A549 (cell line): ENCODE results near the gene SH3RF3. TPM values are rescaled to one million over a fixed set of nuclear protein-coding genes. Genes with fewer than 3 reads are reported as not detected.

Experiments
- ATAC-seq, 2 experiments: fragments of 200-7000 bp in 1 of 2; fragments of >200 bp in 1 of 2; cut with Nextera tagmentation in 1 of 2; cut with Tn5 transposase in 1 of 2; 3 replicates each; pipeline versions ENCODE4 v1.8.0 to v1.9.1; 2018 to 2020; ENCODE audit warnings: mild to moderate bottlenecking in 1 of 2, moderate library complexity in 1 of 2
- CTCF ChIA-PET: fragments of 300-600 bp; sonication (Branson Sonifier 250); formaldehyde crosslinking; extraction: SDS; loops from one replicate; lab custom pipeline; 2021; ENCODE audit warnings: antibody characterized with exemption, inconsistent platforms; lab: Yijun Ruan, JAX
- POLR2A ChIA-PET: fragments of 350-600 bp; formaldehyde crosslinking; extraction: SDS; loops from one replicate; lab custom pipeline; 2021; ENCODE audit warnings: antibody characterized with exemption, inconsistent platforms; lab: Yijun Ruan, JAX
- DNase-seq, 2 experiments: peaks; one replicate each; pipeline versions ENCODE4 v3.0.0 to v3.0.0-alpha.2; 2011 to 2016; ENCODE audit warnings: low read depth in 1 of 2, low spot score in 1 of 2
- FAIRE-seq: peaks from 2 replicates; lab custom pipeline; 2011; peaks lifted over from hg19 to GRCh38; lab: Jason Lieb, UNC
- H3K27ac ChIP-seq, 2 experiments: fragments of >200 bp; sonication (Bioruptor Twin); formaldehyde crosslinking; 3 replicates each; pipeline ENCODE4 v1.5.1; 2016 to 2017
- H3K4me1 ChIP-seq: fragments of >200 bp; sonication (Bioruptor Twin); formaldehyde crosslinking; 3 replicates; pipeline ENCODE4 v1.6.1; 2016
- H3K4me2 ChIP-seq: fragments of >200 bp; sonication (Bioruptor Twin); formaldehyde crosslinking; 3 replicates; pipeline ENCODE4 v1.6.1; 2016
- H3K4me3 ChIP-seq: fragments of >200 bp; sonication (Bioruptor Twin); formaldehyde crosslinking; 3 replicates; pipeline ENCODE4 v1.5.1; 2016
- H3K9me3 ChIP-seq: fragments of >200 bp; sonication (Bioruptor Twin); formaldehyde crosslinking; 3 replicates; pipeline ENCODE4 v1.6.1; 2016
- CHD4 ChIP-seq: fragments of 200-600 bp; sonication (generic); IDR thresholded peaks from 2 replicates; pipeline ENCODE4 v1.6.1; 2016; ENCODE audit warnings: antibody characterized with exemption, mild to moderate bottlenecking, borderline replicate concordance
- CTCF ChIP-seq: fragments of >200 bp; sonication (Bioruptor Twin); formaldehyde crosslinking; IDR thresholded peaks from 3 replicates; pipeline ENCODE4 v1.5.1; 2016
- E2F6 ChIP-seq: IDR thresholded peaks from 2 replicates; pipeline ENCODE4 v1.6.1; 2012; ENCODE audit warnings: low read depth, borderline replicate concordance
- EHMT2 ChIP-seq: fragments of 200-600 bp; sonication (generic); IDR thresholded peaks from 2 replicates; pipeline ENCODE4 v1.6.1; 2016; ENCODE audit warnings: antibody characterized with exemption, low read depth, mild to moderate bottlenecking, moderate library complexity
- FOSB ChIP-seq: fragments of 250-450 bp; sonication (Bioruptor Pico); IDR thresholded peaks from 2 replicates; pipeline ENCODE4 v1.5.0; 2020; ENCODE audit warnings: mild to moderate bottlenecking, moderate library complexity
- FOXS1 ChIP-seq: fragments of 250-450 bp; sonication (Bioruptor Pico); IDR thresholded peaks from 2 replicates; pipeline ENCODE4 v1.5.0; 2020; ENCODE audit warnings: mild to moderate bottlenecking, moderate library complexity
- HEYL ChIP-seq: fragments of 250-450 bp; sonication (Bioruptor Pico); IDR thresholded peaks from 2 replicates; pipeline ENCODE4 v1.8.0; 2021; ENCODE audit warnings: mild to moderate bottlenecking, moderate library complexity
- HOXB5 ChIP-seq: fragments of 250-450 bp; sonication (Bioruptor Pico); IDR thresholded peaks from 2 replicates; pipeline ENCODE4 v1.5.0; 2020; ENCODE audit warnings: mild to moderate bottlenecking, moderate library complexity
- KDM1A ChIP-seq: fragments of 200-600 bp; sonication (generic); IDR thresholded peaks from 2 replicates; pipeline ENCODE4 v1.6.1; 2016; ENCODE audit warnings: low read depth, mild to moderate bottlenecking
- MAX ChIP-seq: IDR thresholded peaks from 2 replicates; pipeline ENCODE4 v1.6.1; 2012
- MAZ ChIP-seq: fragments of 150-350 bp; IDR thresholded peaks from 2 replicates; pipeline ENCODE4 v1.6.1; 2014; ENCODE audit warnings: antibody characterized with exemption, low read depth, low read length, borderline replicate concordance
- MYC ChIP-seq: IDR thresholded peaks from 2 replicates; pipeline ENCODE4 v1.6.1; 2012; ENCODE audit warnings: mild to moderate bottlenecking, inconsistent platforms, low read length, improper control_type of control experiment, borderline replicate concordance
- NPAS2 ChIP-seq: fragments of 250-450 bp; sonication (Bioruptor Pico); IDR thresholded peaks from 2 replicates; pipeline ENCODE4 v1.8.0; 2022; ENCODE audit warnings: mild to moderate bottlenecking, moderate library complexity, borderline replicate concordance
- NR3C1 ChIP-seq: fragments of >200 bp; sonication (Bioruptor Twin); formaldehyde crosslinking; IDR thresholded peaks from 3 replicates; pipeline ENCODE4 v1.6.1; 2017
- RAD21 ChIP-seq, 2 experiments: fragments of >200 bp in 1 of 2; sonication (Bioruptor Twin) in 1 of 2; formaldehyde crosslinking in 1 of 2; IDR thresholded peaks in 1 of 2; conservative IDR thresholded peaks in 1 of 2; 2 replicates in 1 of 2; 3 replicates in 1 of 2; pipeline ENCODE4 v1.6.1; 2012 to 2018; ENCODE audit warnings: inconsistent platforms in 1 of 2
- RCOR1 ChIP-seq: fragments of 150-350 bp; IDR thresholded peaks from 2 replicates; pipeline ENCODE4 v1.6.1; 2014; ENCODE audit warnings: antibody characterized with exemption, low read length, low read depth
- RNF2 ChIP-seq: fragments of 200-600 bp; sonication (generic); IDR thresholded peaks from 2 replicates; pipeline ENCODE4 v1.6.1; 2016; ENCODE audit warnings: low read depth, mild to moderate bottlenecking, antibody characterized with exemption, moderate library complexity, borderline replicate concordance
- TP53 ChIP-seq: fragments of 250-450 bp; sonication (Bioruptor Pico); IDR thresholded peaks from 2 replicates; pipeline ENCODE4 v1.5.0; 2021; ENCODE audit warnings: mild to moderate bottlenecking, moderate library complexity
- ZNF302 ChIP-seq: fragments of 250-450 bp; sonication (Bioruptor Pico); IDR thresholded peaks from 2 replicates; pipeline ENCODE4 v1.9.0; 2021; ENCODE audit warnings: inconsistent platforms, mild to moderate bottlenecking, moderate library complexity
- WGBS: methylation state at CpG from one replicate; pipeline ENCODE4 v1.1.6; 2017; ENCODE audit errors: missing lambda C conversion rate; 5-methylcytosine and 5-hydroxymethylcytosine counted together
- polyA plus RNA-seq, 4 experiments: library from polyadenylated mRNA; depleted of rRNA in 3 of 4; stranded (reverse); fragments of >200 nt; fragmentation: RNase III in 1 of 4; extraction: RNeasy Plus Mini Kit Qiagen cat#74134 plus additional on column Dnase treatment in 1 of 4; gene quantifications; 2 replicates in 3 of 4; 3 replicates in 1 of 4; pipeline ENCODE4 v1.2.3, GENCODE V29; 2011 to 2017
- TF ChIP-seq, protein P1 (sequence below): fragments of 250-450 bp; sonication (Bioruptor Pico); IDR thresholded peaks from 2 replicates; pipeline ENCODE4 v1.5.0; 2020; ENCODE audit warnings: low read depth, mild to moderate bottlenecking, moderate library complexity
- TF ChIP-seq, protein P2 (sequence below): fragments of 200-600 bp; sonication (generic); IDR thresholded peaks from 2 replicates; pipeline ENCODE4 v1.6.1; 2016; ENCODE audit warnings: antibody characterized with exemption, mild to moderate bottlenecking, moderate library complexity

Gene SH3RF3
- polyA plus RNA-seq, 2 of the 4 experiments (the other 2 are of a cell fraction) = 0.04 to 0.21 TPM

GRCh38 chr2:109275120-109276012, 146.4 kb downstream of the SH3RF3 start:
- H3K4me3 ChIP-seq = no peak overlapping the region
- no peaks in the 10 kb centered on the region for H3K4me1 ChIP-seq
- H3K27ac ChIP-seq = no peak overlapping the region
- H3K9me3 ChIP-seq = no peaks in the 10 kb centered on the region
- ATAC-seq (no peak), FAIRE-seq (no peak), DNase-seq (no peak)
- CTCF ChIA-PET = interaction anchor here (0.8 to 1.2 kb wide), 2 partner anchors 11 to 36 kb away, joined by 3 to 5 read pairs; no protein-coding TSS in a partner anchor
- TF ChIP-seq RNF2 = no peak
- no peak for TF ChIP-seq HOXB5
- 78% methylated on average over 26 of the region's 26 CpGs for WGBS
- POLR2A ChIA-PET = no interaction called here
- H3K4me2 ChIP-seq = no peak overlapping the region

- DNase-seq (no peak), FAIRE-seq (no peak), ATAC-seq (no peak)
- Histone ChIP-seq H3K4me3 (no peak overlapping the region), H3K4me2 (no peak overlapping the region), H3K27ac (no peak overlapping the region), H3K9me3 (no peaks in the 10 kb centered on the region), H3K4me1 (no peaks in the 10 kb centered on the region)
- POLR2A ChIA-PET = no interaction called here
- no peak for TF ChIP-seq E2F6
- TF ChIP-seq MAZ = no peak
- TF ChIP-seq RCOR1 = no peak
- CTCF ChIA-PET = interaction anchor here (1.2 kb wide), 1 partner anchor 13 kb away, joined by 3 read pairs; no protein-coding TSS in a partner anchor
- whole genome bisulfite sequencing = 66% methylated on average over 12 of the region's 12 CpGs
Observed at GRCh38 chr2:109277406-109277805, 148.4 kb downstream of the SH3RF3 start.

- 71% methylated on average over 13 of the region's 15 CpGs for WGBS
- Histone ChIP-seq H3K4me1 (no peaks in the 10 kb centered on the region), H3K27ac (no peak overlapping the region), H3K9me3 (no peaks in the 10 kb centered on the region), H3K4me3 (no peak overlapping the region), H3K4me2 (no peak overlapping the region)
- POLR2A ChIA-PET = no interaction called here
- DNase-seq (no peak), ATAC-seq (no peak), FAIRE-seq (no peak)
- TF ChIP-seq CHD4 (no peak), FOXS1 (CRISPR knock-in tag) (no peak), NPAS2 (no peak), RAD21 (conservative IDR thresholded peaks at IDR 0.05 in 1 of 2, IDR thresholded peaks at IDR 0.05 in 1 of 2) (no peak), KDM1A (no peak), FOSB (no peak), HEYL (CRISPR knock-in tag) (no peak), ZNF302 (CRISPR knock-in tag) (no peak), CTCF (no peak), MYC (no peak), NR3C1 (no peak), MAX (no peak), TP53 (CRISPR knock-in tag) (no peak), EHMT2 (no peak)
- TF ChIP-seq, protein P1, sequence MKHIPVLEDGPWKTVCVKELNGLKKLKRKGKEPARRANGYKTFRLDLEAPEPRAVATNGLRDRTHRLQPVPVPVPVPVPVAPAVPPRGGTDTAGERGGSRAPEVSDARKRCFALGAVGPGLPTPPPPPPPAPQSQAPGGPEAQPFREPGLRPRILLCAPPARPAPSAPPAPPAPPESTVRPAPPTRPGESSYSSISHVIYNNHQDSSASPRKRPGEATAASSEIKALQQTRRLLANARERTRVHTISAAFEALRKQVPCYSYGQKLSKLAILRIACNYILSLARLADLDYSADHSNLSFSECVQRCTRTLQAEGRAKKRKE (CRISPR knock-in tag) = no peak
- TF ChIP-seq, protein P2, sequence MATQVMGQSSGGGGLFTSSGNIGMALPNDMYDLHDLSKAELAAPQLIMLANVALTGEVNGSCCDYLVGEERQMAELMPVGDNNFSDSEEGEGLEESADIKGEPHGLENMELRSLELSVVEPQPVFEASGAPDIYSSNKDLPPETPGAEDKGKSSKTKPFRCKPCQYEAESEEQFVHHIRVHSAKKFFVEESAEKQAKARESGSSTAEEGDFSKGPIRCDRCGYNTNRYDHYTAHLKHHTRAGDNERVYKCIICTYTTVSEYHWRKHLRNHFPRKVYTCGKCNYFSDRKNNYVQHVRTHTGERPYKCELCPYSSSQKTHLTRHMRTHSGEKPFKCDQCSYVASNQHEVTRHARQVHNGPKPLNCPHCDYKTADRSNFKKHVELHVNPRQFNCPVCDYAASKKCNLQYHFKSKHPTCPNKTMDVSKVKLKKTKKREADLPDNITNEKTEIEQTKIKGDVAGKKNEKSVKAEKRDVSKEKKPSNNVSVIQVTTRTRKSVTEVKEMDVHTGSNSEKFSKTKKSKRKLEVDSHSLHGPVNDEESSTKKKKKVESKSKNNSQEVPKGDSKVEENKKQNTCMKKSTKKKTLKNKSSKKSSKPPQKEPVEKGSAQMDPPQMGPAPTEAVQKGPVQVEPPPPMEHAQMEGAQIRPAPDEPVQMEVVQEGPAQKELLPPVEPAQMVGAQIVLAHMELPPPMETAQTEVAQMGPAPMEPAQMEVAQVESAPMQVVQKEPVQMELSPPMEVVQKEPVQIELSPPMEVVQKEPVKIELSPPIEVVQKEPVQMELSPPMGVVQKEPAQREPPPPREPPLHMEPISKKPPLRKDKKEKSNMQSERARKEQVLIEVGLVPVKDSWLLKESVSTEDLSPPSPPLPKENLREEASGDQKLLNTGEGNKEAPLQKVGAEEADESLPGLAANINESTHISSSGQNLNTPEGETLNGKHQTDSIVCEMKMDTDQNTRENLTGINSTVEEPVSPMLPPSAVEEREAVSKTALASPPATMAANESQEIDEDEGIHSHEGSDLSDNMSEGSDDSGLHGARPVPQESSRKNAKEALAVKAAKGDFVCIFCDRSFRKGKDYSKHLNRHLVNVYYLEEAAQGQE = no peak
- CTCF ChIA-PET = interaction anchor here (1.1 kb wide), 1 partner anchor 231 kb away, joined by 3 read pairs; no protein-coding TSS in a partner anchor
Observed at GRCh38 chr2:109279243-109279860, 150.3 kb downstream of the SH3RF3 start.
